ENCODE data around the gene PLXNA1.

The PLXNA1 gene

DNA sequence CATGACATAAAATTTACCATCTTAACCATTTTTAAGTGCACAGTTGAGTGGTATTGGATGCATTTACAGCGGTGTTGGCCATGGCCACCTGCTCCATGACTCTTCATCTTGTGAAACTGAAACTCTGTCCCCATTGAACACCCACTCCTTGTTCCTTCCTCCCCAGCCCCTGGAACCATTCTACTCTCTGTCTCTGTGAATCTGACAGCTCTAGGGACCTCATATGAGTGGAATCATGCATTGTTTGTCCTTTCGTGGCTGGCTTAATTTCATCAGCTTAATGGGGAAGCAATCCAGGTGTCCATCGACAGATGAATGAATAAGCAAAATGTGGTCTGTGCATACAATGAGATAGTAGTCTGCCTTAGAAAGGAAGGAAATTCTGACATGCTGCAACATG, 42.5 kb downstream of the PLXNA1 start:
- DNase-seq, result no peak

DNA sequence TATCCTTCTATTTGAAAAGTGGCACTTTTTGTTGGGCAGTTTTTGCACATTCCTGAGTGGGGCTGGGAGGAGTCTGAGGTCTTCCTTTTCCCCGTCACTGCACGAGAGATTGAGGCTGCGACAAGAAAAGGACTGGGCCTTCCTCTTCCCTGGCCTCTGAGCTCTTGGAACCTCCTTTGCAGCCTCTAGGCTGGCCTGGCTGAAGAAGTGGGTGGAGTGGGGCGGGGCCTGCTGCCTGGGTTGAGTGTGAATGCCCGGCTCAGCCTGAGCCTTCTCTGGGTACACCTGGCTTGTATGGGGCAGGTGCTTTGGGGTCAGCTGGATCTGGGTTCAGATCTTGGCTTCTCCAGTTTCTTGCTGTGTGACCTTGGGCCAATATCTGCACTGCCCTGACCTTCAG, 43.1 kb downstream of the PLXNA1 start:
- DNase-seq, result no peak

DNA sequence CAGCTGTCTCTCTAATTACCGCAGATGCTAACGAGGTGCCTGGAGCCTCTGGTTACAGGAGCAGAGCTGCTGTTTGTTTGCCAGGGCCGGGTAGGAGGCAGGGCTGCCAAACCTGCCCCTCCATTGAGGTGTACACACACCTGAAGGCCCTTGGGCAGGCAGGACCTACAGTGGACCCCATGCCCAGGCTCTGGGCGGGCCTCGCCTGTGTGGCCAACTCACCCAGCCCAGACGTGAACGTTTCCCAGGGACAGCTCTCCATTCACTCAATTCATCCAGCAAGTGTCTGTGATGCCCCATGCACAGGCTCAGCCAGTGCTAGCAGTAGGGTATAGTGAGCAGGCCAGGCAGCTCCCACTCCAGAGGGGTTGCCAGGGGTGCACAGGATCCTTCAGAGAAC, 43.7 kb downstream of the PLXNA1 start:
- no peak for DNase-seq

DNA sequence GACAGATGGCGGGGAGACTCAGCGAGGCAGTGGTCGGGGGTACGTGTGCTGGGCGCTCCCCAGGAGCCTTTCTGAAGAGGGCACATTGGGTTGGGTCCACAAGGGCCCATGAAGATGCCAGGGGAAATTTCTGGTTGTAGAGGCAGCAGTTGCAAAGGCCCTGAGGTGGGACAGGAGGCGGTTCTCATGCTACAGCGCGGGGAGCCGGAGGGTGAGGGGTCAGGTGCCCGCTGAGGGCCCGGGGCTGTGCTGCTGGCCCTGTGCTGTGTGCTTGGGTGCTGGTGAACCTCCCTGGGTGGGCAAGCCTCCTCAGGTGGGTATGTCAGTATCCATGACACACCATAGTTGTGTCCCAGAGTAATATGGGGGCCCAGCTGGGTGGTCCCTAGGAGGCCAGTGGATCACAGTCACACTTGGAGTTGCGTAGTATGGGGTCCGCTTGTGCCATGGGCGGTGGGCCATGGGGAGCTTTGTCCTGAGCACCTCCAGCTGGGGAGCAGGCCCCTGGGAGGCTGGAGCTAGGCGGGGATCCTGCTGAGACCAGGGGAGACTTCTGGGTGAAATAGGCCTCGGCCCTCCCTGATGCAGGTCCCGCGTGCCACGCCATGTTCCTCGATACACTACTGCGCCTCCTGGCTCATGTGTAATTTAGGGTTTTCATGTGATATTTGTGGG, 44.3 kb downstream of the PLXNA1 start:
- no peak for DNase-seq

DNA sequence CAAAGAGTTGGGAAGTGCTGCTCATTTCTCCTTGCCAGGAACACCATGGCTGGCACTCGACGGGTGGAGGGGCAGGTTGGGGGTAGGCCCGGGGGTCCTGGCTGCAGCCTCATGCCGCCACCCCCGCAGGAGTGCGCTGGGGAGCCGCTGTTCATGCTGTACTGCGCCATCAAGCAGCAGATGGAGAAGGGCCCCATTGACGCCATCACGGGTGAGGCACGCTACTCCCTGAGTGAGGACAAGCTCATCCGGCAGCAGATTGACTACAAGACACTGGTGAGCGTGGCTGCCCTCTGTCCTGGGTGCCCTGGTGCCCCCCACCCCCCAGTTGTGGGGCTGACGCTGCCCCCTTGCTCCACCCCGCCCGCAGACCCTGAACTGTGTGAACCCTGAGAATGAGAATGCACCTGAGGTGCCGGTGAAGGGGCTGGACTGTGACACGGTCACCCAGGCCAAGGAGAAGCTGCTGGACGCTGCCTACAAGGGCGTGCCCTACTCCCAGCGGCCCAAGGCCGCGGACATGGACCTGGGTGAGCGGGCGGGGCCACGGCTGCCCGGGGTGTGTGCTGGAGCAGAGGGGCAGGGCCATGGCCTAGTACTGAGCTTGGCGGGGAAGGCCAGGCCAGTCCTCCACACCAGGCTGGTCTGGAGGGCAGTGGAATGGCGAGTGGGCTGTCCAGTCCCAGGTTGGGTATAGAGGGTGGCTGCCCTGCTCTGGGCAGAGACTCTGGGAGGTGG, 45.1 kb downstream of the PLXNA1 start:
- DNase-seq, result no peak

DNA sequence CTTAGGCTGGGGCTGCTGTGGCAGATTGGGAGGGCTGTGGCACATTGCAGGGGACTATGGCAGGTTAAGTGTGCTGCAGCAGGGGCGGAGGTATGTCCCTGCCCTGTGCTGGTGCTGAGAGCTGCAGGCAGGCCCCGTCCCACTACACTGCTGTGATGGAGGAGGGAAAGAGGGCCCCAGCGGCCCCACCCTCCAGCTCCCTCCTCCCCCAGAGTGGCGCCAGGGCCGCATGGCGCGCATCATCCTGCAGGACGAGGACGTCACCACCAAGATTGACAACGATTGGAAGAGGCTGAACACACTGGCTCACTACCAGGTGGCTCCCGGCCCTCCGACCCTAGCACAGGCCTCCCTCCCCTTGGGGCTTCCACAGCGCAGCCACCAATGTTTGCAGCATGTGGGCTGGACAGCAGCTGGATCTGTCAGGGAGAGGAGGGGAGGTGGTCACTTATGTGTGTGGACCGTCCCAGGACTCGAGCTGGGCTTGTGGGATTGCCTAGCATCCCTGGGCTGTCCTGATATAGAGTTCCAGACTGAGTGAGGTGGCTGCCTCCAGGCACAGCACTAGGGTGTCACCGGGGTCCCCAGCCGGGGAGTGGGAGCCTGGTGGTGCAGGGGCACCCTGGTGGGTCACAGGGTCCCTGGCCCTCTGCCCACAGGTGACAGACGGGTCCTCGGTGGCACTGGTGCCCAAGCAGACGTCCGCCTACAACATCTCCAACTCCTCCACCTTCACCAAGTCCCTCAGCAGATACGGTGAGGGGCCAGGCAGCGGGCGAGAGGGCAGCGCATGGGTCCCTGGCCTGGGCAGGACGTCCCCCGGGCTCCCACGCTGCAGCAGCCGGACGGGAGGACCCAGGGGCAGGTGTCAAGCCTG, 46.1 kb downstream of the PLXNA1 start:
- no peak for DNase-seq

DNA sequence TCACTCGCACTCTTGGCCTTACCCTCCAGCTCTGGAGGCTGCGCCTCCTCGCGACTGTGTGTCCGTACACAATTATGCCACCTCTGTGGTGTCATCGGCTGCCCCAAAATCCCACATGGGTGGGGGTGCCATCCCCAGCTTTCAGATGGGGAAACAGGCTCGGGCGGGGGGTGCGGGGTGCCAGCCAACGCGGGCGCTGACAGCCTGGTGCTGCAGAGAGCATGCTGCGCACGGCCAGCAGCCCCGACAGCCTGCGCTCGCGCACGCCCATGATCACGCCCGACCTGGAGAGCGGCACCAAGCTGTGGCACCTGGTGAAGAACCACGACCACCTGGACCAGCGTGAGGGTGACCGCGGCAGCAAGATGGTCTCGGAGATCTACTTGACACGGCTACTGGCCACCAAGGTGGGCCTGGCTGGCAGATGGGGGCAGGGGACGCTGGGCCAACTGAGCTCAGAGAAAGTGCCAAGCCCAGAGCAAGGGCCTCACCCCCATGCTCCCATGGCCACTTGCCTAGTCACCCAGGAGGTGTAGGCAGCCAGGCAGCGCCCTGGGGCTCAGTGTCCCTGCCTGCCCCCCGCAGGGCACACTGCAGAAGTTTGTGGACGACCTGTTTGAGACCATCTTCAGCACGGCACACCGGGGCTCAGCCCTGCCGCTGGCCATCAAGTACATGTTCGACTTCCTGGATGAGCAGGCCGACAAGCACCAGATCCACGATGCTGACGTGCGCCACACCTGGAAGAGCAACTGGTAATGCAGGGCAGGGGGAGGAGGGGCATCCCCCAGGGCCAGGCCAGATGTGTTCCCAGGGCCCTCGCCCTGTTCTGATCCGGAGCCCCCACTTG, 47.0 kb downstream of the PLXNA1 start:
- DNase-seq, result no peak

DNA sequence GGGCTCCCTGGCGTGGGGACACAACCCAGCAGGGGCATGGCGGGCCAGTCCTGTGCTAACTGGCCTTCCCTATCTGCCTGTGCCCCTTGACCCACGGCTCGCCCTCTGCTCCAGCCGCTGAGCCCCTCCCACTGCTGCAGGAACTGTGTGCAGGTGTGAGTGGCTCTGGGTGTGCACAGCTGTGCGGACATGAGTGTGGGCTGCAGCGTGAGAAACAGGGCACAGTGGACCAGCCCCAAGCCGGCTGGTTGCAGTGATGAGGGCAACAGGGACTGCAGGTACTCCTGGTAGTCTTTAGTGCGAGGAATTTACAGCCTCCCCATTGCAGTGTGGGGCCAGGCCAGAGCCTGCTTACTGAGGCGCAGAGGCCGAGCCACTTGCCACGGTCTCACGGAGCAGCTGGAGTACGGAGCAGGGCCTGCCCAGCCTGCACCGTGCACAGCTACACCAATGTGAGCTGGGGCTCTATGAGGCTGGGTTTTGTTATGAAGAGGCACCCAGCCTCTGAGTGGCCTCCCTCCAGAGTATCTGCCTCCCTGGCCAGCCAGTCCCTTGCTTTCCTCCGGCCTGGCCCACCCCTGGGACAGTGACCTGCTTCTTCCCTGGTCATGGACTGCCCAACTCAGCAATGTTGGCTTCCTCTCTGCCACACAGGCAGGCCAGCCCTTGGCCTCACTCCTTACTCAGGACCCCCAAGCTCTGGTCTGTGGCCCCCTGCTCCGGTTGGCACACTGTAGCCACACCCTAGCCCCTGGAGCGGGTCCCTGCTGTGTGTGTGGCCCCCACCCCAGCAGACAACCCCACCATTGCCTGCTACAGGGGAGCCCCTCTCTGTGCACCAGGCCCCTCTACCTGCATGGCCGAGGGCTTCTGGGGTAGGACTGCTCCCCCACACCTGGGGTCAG, 47.8 kb downstream of the PLXNA1 start:
- no peak for DNase-seq

DNA sequence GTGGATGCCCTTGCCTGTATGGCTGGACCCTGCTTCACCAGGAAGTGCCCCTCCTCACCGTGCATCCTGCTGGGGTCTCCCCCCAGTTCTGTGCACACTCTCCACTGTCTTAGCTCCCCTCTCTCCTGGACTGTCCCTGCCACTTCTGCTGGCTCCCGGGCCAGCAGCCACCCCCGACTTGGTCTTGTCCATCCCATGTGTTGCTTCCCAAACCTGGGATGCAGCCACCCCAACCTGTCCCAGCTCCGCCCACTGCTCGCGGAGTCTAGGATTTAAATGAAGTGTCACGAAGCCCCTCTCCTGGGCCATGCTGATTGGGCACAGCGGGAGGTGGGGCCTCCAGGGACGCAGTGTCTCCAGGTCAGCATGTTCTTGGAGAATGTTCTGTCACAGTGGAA, 48.5 kb downstream of the PLXNA1 start:
- no peak for DNase-seq

DNA sequence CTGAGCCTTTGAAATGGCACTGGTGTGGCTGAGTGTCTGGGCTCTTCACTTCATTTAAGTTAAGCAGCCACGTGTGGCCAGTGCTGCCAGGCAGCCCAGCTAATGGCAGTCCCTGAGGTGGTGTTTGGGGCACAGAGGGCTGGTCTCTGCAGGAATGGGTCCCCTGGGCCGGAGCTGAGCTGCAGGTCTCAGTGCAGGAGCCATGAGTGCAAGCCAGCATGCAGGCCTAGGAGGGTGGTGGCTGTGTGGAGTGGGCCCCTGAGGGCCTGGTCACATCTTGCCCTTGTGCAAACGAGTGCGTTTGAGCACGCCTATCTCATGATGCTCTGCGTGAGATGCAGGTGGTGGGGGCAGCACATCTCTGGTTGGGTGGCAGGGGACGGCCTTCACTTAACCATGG, 48.9 kb downstream of the PLXNA1 start:
- no peak for DNase-seq

DNA sequence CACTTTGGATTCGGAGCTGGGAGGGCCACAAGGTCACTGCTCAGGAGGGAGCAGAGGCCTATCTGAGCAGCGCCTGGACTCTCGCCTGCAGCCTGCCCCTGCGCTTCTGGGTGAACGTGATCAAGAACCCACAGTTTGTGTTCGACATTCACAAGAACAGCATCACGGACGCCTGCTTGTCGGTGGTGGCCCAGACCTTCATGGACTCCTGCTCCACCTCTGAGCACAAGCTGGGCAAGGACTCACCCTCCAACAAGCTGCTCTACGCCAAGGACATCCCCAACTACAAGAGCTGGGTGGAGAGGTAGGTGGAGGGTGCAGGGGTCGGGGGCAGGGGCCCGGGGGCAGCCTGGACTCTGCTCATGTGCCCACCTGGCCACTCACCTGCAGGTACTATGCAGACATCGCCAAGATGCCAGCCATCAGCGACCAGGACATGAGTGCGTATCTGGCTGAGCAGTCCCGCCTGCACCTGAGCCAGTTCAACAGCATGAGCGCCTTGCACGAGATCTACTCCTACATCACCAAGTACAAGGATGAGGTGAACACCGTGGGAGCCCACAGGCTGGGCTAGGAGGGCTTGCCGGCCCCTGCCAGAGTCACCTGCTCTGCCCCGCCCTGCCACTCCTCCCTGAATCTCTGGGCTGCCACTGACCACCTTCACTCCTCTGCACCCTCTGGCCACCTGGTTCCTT, 49.5 kb downstream of the PLXNA1 start:
- no peak for DNase-seq
